CD14-positive monocyte (primary cell): ENCODE data around the gene SLC22A23. TPM values are rescaled to one million over a fixed set of nuclear protein-coding genes. Genes with fewer than 3 reads are reported as not detected.
A peak's percentile ranks its signal among the peaks of the same experiment; 100 is the strongest.

ENCODE experiments used
- DNase-seq, 3 donors: peaks; one replicate each; pipeline ENCODE4 v3.0.0-alpha.2; 2011 to 2022
- H2AFZ ChIP-seq: 2 replicates; pipeline ENCODE4 v1.6.0; 2012; ENCODE audit warnings: mild to moderate bottlenecking, low read depth, low read length, inconsistent platforms; ENCODE audit not compliant: insufficient read depth, poor library complexity, severe bottlenecking
- H3K27ac ChIP-seq, 2 donors: 1 replicate in 1 of 2; 2 replicates in 1 of 2; pipeline ENCODE4 v1.5.1; 2012 to 2013; ENCODE audit warnings: low read length in 2 of 2, control low read depth in 1 of 2, inconsistent platforms in 1 of 2, low read depth in 1 of 2, mild to moderate bottlenecking in 1 of 2
- H3K27me3 ChIP-seq, 2 donors: one replicate each; pipeline versions ENCODE4 v1.6.0 to v1.6.1; 2011 to 2013; ENCODE audit warnings: low read length in 2 of 2; ENCODE audit not compliant: control insufficient read depth in 2 of 2, insufficient read depth in 2 of 2
- H3K36me3 ChIP-seq, 2 donors: replicated peaks in 1 of 2; 1 replicate in 1 of 2; 2 replicates in 1 of 2; pipeline versions ENCODE4 v1.5.1 to v1.6.1; 2012 to 2013; ENCODE audit warnings: low read length in 2 of 2, control low read depth in 1 of 2, inconsistent platforms in 1 of 2, mild to moderate bottlenecking in 1 of 2; ENCODE audit not compliant: insufficient read depth in 2 of 2, control insufficient read depth in 1 of 2
- H3K4me1 ChIP-seq, 2 donors: 1 replicate in 1 of 2; 2 replicates in 1 of 2; pipeline versions ENCODE4 v1.5.1 to v1.6.1; 2012 to 2013; ENCODE audit warnings: low read length in 2 of 2, control low read depth in 1 of 2, inconsistent platforms in 1 of 2, mild to moderate bottlenecking in 1 of 2, moderate library complexity in 1 of 2; ENCODE audit not compliant: insufficient read depth in 2 of 2, control insufficient read depth in 1 of 2
- H3K4me2 ChIP-seq: replicated peaks from 2 replicates; pipeline ENCODE3; 2012; ENCODE audit warnings: low read length, moderate library complexity, mild to moderate bottlenecking; ENCODE audit not compliant: poor library complexity, severe bottlenecking; ENCODE audit errors: extremely low read depth
- H3K4me3 ChIP-seq, 3 experiments: fragments of 200-600 bp in 1 of 3; sonication (generic) in 1 of 3; replicated peaks in 1 of 3; 1 replicate in 2 of 3; 2 replicates in 1 of 3; pipeline ENCODE4 v1.5.1; 2011 to 2013; ENCODE audit warnings: low read length in 3 of 3, mild to moderate bottlenecking in 3 of 3, control low read depth in 2 of 3, low read depth in 2 of 3, inconsistent platforms in 1 of 3, moderate library complexity in 1 of 3
- H3K79me2 ChIP-seq: 2 replicates; pipeline ENCODE4 v1.6.0; 2012; ENCODE audit warnings: mild to moderate bottlenecking, control low read depth, inconsistent platforms, low read length, moderate library complexity; ENCODE audit not compliant: insufficient read depth
- H3K9ac ChIP-seq: 2 replicates; pipeline ENCODE4 v1.6.0; 2017; ENCODE audit warnings: low read length, mild to moderate bottlenecking; ENCODE audit not compliant: insufficient read depth, poor library complexity, severe bottlenecking
- H3K9me3 ChIP-seq, 2 donors: replicated peaks in 1 of 2; 1 replicate in 1 of 2; 2 replicates in 1 of 2; pipeline versions ENCODE4 v1.5.1 to v1.6.1; 2012 to 2013; ENCODE audit warnings: low read length in 2 of 2, control low read depth in 1 of 2; ENCODE audit not compliant: control insufficient read depth in 1 of 2, insufficient read depth in 1 of 2
- H4K20me1 ChIP-seq: 2 replicates; pipeline ENCODE4 v1.6.0; 2012; ENCODE audit warnings: mild to moderate bottlenecking, low read length, control low read depth, moderate library complexity; ENCODE audit not compliant: insufficient read depth
- H3K27ac Mint-ChIP-seq, 7 donors: one replicate each; pipeline ENCODE4 v1.8.0; 2020; ENCODE audit warnings: mild to moderate bottlenecking in 7 of 7, mixed read lengths in 7 of 7, moderate library complexity in 6 of 7, inconsistent platforms in 2 of 7
- H3K27me3 Mint-ChIP-seq, 3 donors: one replicate each; pipeline ENCODE4 v1.8.0; 2021 to 2022; ENCODE audit warnings: low read depth in 3 of 3, mild to moderate bottlenecking in 3 of 3, mixed read lengths in 3 of 3, moderate library complexity in 3 of 3, inconsistent platforms in 1 of 3
- H3K36me3 Mint-ChIP-seq, 2 donors: one replicate each; pipeline ENCODE4 v1.8.0; 2020; ENCODE audit warnings: mixed read lengths in 2 of 2, inconsistent platforms in 1 of 2, mild to moderate bottlenecking in 1 of 2
- H3K4me1 Mint-ChIP-seq: one replicate; pipeline ENCODE4 v1.8.0; 2020; ENCODE audit warnings: mild to moderate bottlenecking, mixed read lengths
- H3K4me3 Mint-ChIP-seq, 2 donors: one replicate each; pipeline ENCODE4 v1.8.0; 2020; ENCODE audit warnings: mild to moderate bottlenecking in 2 of 2, mixed read lengths in 2 of 2, moderate library complexity in 1 of 2
- H3K9me3 Mint-ChIP-seq, 7 donors: one replicate each; pipeline ENCODE4 v1.8.0; 2020 to 2022; ENCODE audit warnings: mixed read lengths in 7 of 7, mild to moderate bottlenecking in 6 of 7, moderate library complexity in 6 of 7, inconsistent platforms in 2 of 7
- WGBS: methylation state at CpG from one replicate; pipeline ENCODE4 v1.1.5; 2013; ENCODE audit warnings: missing lambda C conversion rate; ENCODE audit not compliant: insufficient coverage; 5-methylcytosine and 5-hydroxymethylcytosine counted together
- intact Hi-C, 2 donors: fragments of 100-400 bp; cut with micrococcal nuclease; formaldehyde crosslinking; loops; one replicate each; pipeline versions ENCODE4 v1.15.0 to v1.15.1; 2023
- polyA plus RNA-seq, 3 donors: library from polyadenylated mRNA; depleted of rRNA in 1 of 3; unstranded in 2 of 3; stranded (reverse) in 1 of 3; fragments of 300-500 nt in 2 of 3; fragments of >200 nt in 1 of 3; fragmentation: Illumina TruSeq in 2 of 3; gene quantifications; 1 replicate in 2 of 3; 2 replicates in 1 of 3; pipeline ENCODE4 v1.2.3, GENCODE V29; 2012 to 2021
- TF ChIP-seq, protein P1 (sequence below): fragments of 200-600 bp; IDR thresholded peaks from one replicate; pipeline ENCODE4 v1.8.0; 2022; ENCODE audit warnings: antibody characterized with exemption, mild to moderate bottlenecking

The SLC22A23 gene
- polyA plus RNA-seq, 3 donors = 0.08 TPM; not detected in 2

DNA sequence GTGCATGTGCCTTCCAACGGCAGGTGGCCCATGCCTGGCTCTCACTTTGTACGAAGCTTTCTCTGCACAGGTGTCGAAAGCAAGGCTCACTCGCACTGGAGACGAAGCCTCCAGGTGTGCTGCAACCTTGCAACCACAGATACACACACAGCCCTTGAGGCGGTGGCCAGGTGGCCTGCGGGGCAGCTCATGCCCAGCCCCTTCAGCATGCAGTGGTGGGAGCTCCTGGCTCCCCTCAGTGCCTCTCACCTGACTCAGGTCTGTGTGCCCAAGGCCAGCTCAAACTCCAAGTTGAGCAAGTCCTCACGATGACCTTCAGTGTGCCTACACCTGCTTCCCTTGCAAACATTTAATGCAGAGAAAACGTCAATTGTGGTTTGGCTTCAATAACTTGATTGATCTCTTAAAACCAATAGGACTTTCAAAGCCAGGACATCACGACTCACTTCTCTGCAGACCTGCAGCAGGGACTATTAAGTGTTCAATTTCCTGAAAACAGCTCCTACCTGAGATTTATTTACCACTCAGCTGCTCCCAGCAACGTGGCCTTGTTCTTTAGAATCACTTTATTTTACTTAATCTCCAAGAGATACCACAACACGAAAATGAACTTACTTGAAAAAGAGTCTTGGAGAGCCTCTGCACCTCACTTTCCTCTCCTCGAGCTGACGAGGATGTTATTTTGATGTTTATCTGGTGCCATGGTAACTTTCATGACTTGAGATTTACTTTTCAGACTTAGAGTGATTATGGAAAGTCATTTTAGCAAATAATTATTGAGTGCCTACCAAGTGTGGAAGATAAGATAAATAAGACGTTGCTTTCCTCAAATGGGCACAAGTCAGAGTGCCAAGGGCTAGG, 86.3 kb downstream of the SLC22A23 start:
- no peaks in the 10 kb centered on the region for H3K9me3 Mint-ChIP-seq
- H3K36me3 ChIP-seq = no peaks in the 10 kb centered on the region
- WGBS = 91% methylated on average over 11 of the region's 15 CpGs
- TF ChIP-seq, protein P1, sequence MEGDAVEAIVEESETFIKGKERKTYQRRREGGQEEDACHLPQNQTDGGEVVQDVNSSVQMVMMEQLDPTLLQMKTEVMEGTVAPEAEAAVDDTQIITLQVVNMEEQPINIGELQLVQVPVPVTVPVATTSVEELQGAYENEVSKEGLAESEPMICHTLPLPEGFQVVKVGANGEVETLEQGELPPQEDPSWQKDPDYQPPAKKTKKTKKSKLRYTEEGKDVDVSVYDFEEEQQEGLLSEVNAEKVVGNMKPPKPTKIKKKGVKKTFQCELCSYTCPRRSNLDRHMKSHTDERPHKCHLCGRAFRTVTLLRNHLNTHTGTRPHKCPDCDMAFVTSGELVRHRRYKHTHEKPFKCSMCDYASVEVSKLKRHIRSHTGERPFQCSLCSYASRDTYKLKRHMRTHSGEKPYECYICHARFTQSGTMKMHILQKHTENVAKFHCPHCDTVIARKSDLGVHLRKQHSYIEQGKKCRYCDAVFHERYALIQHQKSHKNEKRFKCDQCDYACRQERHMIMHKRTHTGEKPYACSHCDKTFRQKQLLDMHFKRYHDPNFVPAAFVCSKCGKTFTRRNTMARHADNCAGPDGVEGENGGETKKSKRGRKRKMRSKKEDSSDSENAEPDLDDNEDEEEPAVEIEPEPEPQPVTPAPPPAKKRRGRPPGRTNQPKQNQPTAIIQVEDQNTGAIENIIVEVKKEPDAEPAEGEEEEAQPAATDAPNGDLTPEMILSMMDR = no peak
- peaks cover 18 to 23% of the 10 kb centered on the region in 2 donors for H3K4me1 ChIP-seq
- H3K27me3 Mint-ChIP-seq = peaks cover 0 to 15% (median 3%) of the 10 kb centered on the region in 3 donors
- peak overlapping the region in 1 of 2 donors; percentile 15 for H3K4me3 Mint-ChIP-seq
- no peak overlapping the region for H3K27ac Mint-ChIP-seq
- DNase-seq = no peak
- no peak overlapping the region for H3K27ac ChIP-seq
- H2AFZ ChIP-seq = no peak overlapping the region
- no peak overlapping the region for H3K4me3 ChIP-seq
- H3K9me3 ChIP-seq = no peaks in the 10 kb centered on the region
- no peaks in the 10 kb centered on the region for H3K79me2 ChIP-seq
- H3K36me3 Mint-ChIP-seq = no peaks in the 10 kb centered on the region
- no peaks in the 10 kb centered on the region for H3K27me3 ChIP-seq
- H3K4me1 Mint-ChIP-seq = peaks cover 17% of the 10 kb centered on the region
- H4K20me1 ChIP-seq = no peaks in the 10 kb centered on the region
- no peak overlapping the region for H3K4me2 ChIP-seq
- intact Hi-C loops = no loop called here
- no peak overlapping the region for H3K9ac ChIP-seq

DNA sequence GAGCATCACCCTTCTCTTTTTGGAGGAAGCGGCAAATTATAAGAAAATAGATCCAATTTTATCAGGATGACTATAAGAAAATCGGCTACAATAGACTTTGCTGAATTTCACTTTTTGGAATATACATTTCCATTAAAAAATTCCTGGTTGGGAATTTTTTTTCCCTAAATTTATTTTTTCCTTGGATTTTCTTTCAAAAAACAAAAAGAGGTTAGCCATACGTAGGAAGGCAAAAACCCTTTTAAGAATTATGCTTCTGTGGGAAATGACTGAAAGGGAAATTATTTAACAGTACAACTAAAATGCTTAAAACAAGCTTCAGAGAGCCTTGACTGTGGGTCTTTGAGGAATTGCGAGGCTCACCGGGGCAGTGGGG, 86.9 kb downstream of the SLC22A23 start:
- intact Hi-C loops = no loop called here
- Mint-ChIP-seq H3K4me3 (peak overlapping the region in 1 of 2 donors; percentile 15), H3K4me1 (peaks cover 17% of the 10 kb centered on the region), H3K27ac (no peak overlapping the region), H3K36me3 (no peaks in the 10 kb centered on the region), H3K9me3 (no peaks in the 10 kb centered on the region), H3K27me3 (peaks cover 3 to 15% (median 3%) of the 10 kb centered on the region in 3 donors)
- Histone ChIP-seq H3K4me2 (no peak overlapping the region), H4K20me1 (no peaks in the 10 kb centered on the region), H3K4me1 (peaks cover 18 to 23% of the 10 kb centered on the region in 2 donors), H3K27ac (no peak overlapping the region), H3K9me3 (no peaks in the 10 kb centered on the region), H3K36me3 (no peaks in the 10 kb centered on the region), H2AFZ (no peak overlapping the region), H3K4me3 (no peak overlapping the region), H3K9ac (no peak overlapping the region), H3K27me3 (no peaks in the 10 kb centered on the region), H3K79me2 (no peaks in the 10 kb centered on the region)
- TF ChIP-seq, protein P1 = no peak
- 94% methylated on average over 2 of the region's 5 CpGs for WGBS
- DNase-seq = no peak
